OCI-LY7 (cell line): ENCODE measurements around the gene DUOX1. TPM values are rescaled to one million over a fixed set of nuclear protein-coding genes. Genes with fewer than 3 reads are reported as not detected.

Experiments used
- BruUV-seq: library from RNA; stranded (reverse); fragments of 400-500 nt; replicated peaks from 2 replicates; lab custom pipeline; 2021; lab: Mats Ljungman, UMichigan
- CTCF ChIA-PET: fragments of 300-600 bp; sonication (Branson Sonifier 250); formaldehyde crosslinking; loops from one replicate; lab custom pipeline; 2022; ENCODE audit warnings: antibody characterized with exemption; ENCODE audit not compliant: unreplicated experiment; lab: Charles Lee
- POLR2A ChIA-PET: fragments of 300-600 bp; sonication (Branson Sonifier 250); formaldehyde crosslinking; loops from one replicate; lab custom pipeline; 2022; ENCODE audit warnings: antibody characterized with exemption; lab: Charles Lee
- DNase-seq: peaks from one replicate; pipeline ENCODE4 v3.0.0-alpha.2; 2015; ENCODE audit warnings: low spot score
- H2AFZ ChIP-seq: fragments of 200-600 bp; sonication (generic), shearing (Covaris generic); 2 replicates; pipeline ENCODE4 v1.6.1; 2014; ENCODE audit warnings: mild to moderate bottlenecking, antibody characterized with exemption, low read length, moderate library complexity
- H3K27ac ChIP-seq: fragments of 200-600 bp; sonication (generic); 2 replicates; pipeline ENCODE4 v1.5.1; 2014; ENCODE audit warnings: mixed run types, low read depth, mild to moderate bottlenecking, moderate library complexity, low read length, inconsistent platforms; ENCODE audit not compliant: poor library complexity, severe bottlenecking
- H3K36me3 ChIP-seq: fragments of 200-600 bp; sonication (generic); 2 replicates; pipeline ENCODE4 v1.6.1; 2014; ENCODE audit warnings: mild to moderate bottlenecking, antibody characterized with exemption, low read length, moderate library complexity, mixed read lengths; ENCODE audit not compliant: insufficient read depth
- H3K4me1 ChIP-seq: fragments of 200-600 bp; sonication (generic); 2 replicates; pipeline ENCODE4 v1.5.1; 2014; ENCODE audit warnings: mild to moderate bottlenecking, low read length; ENCODE audit not compliant: insufficient read depth, poor library complexity, severe bottlenecking
- H3K4me2 ChIP-seq: fragments of 200-600 bp; sonication (generic); 2 replicates; pipeline ENCODE4 v1.6.1; 2014; ENCODE audit warnings: mild to moderate bottlenecking, low read length
- H3K4me3 ChIP-seq: fragments of 200-600 bp; sonication (generic); 2 replicates; pipeline ENCODE4 v1.5.1; 2014; ENCODE audit warnings: mild to moderate bottlenecking, low read depth, low read length; ENCODE audit not compliant: poor library complexity, severe bottlenecking
- H3K79me2 ChIP-seq: fragments of 200-600 bp; sonication (generic); 2 replicates; pipeline ENCODE4 v1.6.1; 2016; ENCODE audit warnings: low read depth, mild to moderate bottlenecking, low read length, moderate library complexity, mixed read lengths; ENCODE audit not compliant: insufficient read depth
- H3K9me2 ChIP-seq: fragments of 200-600 bp; sonication (generic); 2 replicates; pipeline ENCODE4 v1.6.1; 2016; ENCODE audit warnings: mild to moderate bottlenecking, low read length, mixed read lengths; ENCODE audit not compliant: insufficient read depth
- H3K9me3 ChIP-seq: fragments of 200-600 bp; sonication (generic); 2 replicates; pipeline ENCODE4 v1.6.1; 2014; ENCODE audit warnings: mild to moderate bottlenecking, mixed run types, low read length, mixed read lengths
- H4K20me1 ChIP-seq: fragments of 200-600 bp; sonication (generic); 2 replicates; pipeline ENCODE4 v1.6.1; 2014; ENCODE audit warnings: mild to moderate bottlenecking, antibody characterized with exemption, low read length, moderate library complexity, mixed read lengths; ENCODE audit not compliant: insufficient read depth
- EZH2phosphoT487 ChIP-seq: fragments of 200-600 bp; sonication (generic); IDR thresholded peaks from 2 replicates; pipeline ENCODE4 v1.6.1; 2018; ENCODE audit warnings: low read depth, borderline replicate concordance, mild to moderate bottlenecking, mixed run types, antibody characterized with exemption, low read length, moderate library complexity, mixed read lengths
- intact Hi-C: fragments of 100-400 bp; cut with micrococcal nuclease; formaldehyde crosslinking; loops from one replicate; pipeline ENCODE4 v1.10.0; 2022; ENCODE audit not compliant: unreplicated experiment
- total RNA-seq, 2 experiments: library from RNA; depleted of rRNA in 1 of 2; stranded (reverse); fragments of >200 nt in 1 of 2; shearing (Covaris generic) in 1 of 2; gene quantifications; 2 replicates each; pipeline ENCODE4 v1.2.3, GENCODE V29; 2014 to 2022
- TF ChIP-seq, protein P1 (sequence below): fragments of 200-600 bp; sonication (generic); conservative IDR thresholded peaks from 2 replicates; pipeline ENCODE4 v1.5.1; 2014; ENCODE audit warnings: mild to moderate bottlenecking, antibody characterized with exemption, low read length, moderate library complexity, mixed read lengths

Gene DUOX1
- total RNA-seq, 2 experiments from 2014 or later = not detected

DNA sequence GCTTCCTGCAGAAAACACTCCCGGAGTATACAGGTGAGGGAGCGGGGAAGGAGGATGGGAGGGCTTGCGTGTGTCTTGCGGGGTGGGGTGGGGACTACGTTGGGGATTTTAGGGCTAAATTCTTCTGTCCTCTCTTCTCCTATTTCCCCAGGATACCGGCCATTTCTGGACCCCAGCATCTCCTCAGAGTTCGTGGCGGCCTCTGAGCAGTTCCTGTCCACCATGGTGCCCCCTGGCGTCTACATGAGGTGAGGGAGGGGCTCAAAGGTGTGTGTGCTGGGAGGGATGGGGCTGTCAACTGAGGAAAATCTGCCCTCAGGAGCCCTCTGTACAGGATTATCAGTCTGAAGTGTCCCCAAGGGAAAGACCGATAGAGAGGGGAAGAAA lies 6.6 kb downstream of the DUOX1 start:
- no peaks in the 10 kb centered on the region for H4K20me1 ChIP-seq
- ChIA-PET CTCF (no interaction called here), POLR2A (no interaction called here)
- H3K27ac ChIP-seq = no peak overlapping the region
- no TSS peak for BruUV-seq
- H2AFZ ChIP-seq = no peak overlapping the region
- intact Hi-C loops = no loop called here
- no peaks in the 10 kb centered on the region for H3K9me3 ChIP-seq
- no peak overlapping the region for H3K4me3 ChIP-seq
- 0 out of 2 replicates have a peak overlapping the region, but pooled peaks have one; percentile 9 for H3K4me2 ChIP-seq
- DNase-seq = peak; percentile 18
- H3K4me1 ChIP-seq = no peaks in the 10 kb centered on the region
- no peak for TF ChIP-seq EZH2phosphoT487
- TF ChIP-seq, protein P1, sequence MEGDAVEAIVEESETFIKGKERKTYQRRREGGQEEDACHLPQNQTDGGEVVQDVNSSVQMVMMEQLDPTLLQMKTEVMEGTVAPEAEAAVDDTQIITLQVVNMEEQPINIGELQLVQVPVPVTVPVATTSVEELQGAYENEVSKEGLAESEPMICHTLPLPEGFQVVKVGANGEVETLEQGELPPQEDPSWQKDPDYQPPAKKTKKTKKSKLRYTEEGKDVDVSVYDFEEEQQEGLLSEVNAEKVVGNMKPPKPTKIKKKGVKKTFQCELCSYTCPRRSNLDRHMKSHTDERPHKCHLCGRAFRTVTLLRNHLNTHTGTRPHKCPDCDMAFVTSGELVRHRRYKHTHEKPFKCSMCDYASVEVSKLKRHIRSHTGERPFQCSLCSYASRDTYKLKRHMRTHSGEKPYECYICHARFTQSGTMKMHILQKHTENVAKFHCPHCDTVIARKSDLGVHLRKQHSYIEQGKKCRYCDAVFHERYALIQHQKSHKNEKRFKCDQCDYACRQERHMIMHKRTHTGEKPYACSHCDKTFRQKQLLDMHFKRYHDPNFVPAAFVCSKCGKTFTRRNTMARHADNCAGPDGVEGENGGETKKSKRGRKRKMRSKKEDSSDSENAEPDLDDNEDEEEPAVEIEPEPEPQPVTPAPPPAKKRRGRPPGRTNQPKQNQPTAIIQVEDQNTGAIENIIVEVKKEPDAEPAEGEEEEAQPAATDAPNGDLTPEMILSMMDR = peak; percentile 60
- no peaks in the 10 kb centered on the region for H3K79me2 ChIP-seq
- no peaks in the 10 kb centered on the region for H3K36me3 ChIP-seq
- no peaks in the 10 kb centered on the region for H3K9me2 ChIP-seq

DNA sequence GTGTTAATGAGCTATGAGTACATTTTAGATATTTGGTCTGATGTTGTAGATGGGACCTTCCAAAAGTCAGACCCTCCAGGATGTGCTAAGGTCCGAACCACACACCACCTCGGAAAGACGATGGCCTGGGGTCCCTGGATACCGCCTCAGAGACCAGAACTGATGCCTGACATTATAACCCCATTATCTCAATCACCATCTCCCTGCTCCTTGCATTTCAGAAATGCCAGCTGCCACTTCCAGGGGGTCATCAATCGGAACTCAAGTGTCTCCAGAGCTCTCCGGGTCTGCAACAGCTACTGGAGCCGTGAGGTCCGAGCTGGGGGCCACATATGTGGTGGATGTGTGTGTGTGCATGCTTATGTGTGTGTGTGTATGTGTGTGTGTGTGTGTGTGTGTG lies 7.9 kb downstream of the DUOX1 start:
- BruUV-seq = no TSS peak
- POLR2A ChIA-PET = interaction anchor here (0.7 kb wide), 1 partner anchor 169 kb away, joined by 4 read pairs; no protein-coding TSS in a partner anchor

More for the DNA sequence above, 7.9 kb downstream of the DUOX1 start:
- Histone ChIP-seq H3K4me2 (no peak overlapping the region), H4K20me1 (no peaks in the 10 kb centered on the region), H2AFZ (no peak overlapping the region), H3K9me2 (no peaks in the 10 kb centered on the region), H3K36me3 (no peaks in the 10 kb centered on the region), H3K4me3 (no peak overlapping the region), H3K27ac (no peak overlapping the region), H3K9me3 (no peaks in the 10 kb centered on the region), H3K79me2 (no peaks in the 10 kb centered on the region), H3K4me1 (no peaks in the 10 kb centered on the region)
- no peak for DNase-seq
- TF ChIP-seq, protein P1 = no peak
- no peak for TF ChIP-seq EZH2phosphoT487
- CTCF ChIA-PET = no interaction called here
- intact Hi-C loops = no loop called here
